Activated naive CD4-positive, alpha-beta T cell treated with Interleukin-2 at 50 U/mL for 16 hours (primary cell): ENCODE measurements around the gene BIRC7.

Source experiments
- DNase-seq: peaks from one replicate; pipeline ENCODE4 v3.0.0-alpha.2; 2020

The BIRC7 gene

DNA sequence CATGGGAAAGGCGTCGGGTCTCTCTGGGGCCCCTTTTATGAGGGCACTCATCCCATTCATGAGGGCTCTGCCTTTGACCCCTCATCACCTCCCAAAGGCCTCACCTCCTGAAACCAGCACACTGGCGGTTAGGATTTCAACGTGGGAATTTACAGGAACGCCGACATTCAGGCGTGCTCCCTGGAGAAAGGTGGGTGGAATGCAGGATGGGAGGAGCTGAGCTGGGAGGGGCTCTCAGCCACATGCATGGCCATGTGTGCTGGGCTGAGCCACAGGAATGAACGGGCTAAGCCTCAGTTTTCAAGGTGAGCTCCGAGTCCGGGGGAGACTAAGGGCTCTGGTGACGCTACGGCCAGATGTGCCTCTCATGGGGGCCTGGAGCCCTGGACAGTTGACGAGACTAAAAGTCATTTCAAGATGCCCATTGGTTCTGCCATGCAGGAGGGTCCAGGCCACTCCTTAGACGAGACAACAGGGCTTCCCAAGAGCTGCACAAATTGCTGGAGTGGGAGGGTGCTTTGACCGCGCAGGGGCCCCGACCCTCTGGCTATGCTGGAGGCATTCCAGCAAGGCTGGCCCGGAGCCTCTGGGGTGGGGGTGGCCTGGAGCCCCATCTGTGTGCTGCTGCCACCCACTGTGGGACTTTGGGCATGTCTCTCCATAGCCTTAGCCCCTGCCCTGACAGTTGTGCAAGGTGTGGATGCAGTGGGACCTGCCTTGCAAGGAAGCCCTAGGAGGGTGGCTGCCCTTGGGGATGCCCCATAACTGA is 33.1 kb downstream of the BIRC7 start:
- DNase-seq = no peak

- DNase-seq = no peak
Observed at GRCh38 chr20:63269724-63270123, 34.0 kb downstream of the BIRC7 start.

- DNase-seq = no peak
Observed at GRCh38 chr20:63270606-63271325, 35.1 kb downstream of the BIRC7 start.

- peak; percentile 94 for DNase-seq
Observed at GRCh38 chr20:63272105-63273058, 36.7 kb downstream of the BIRC7 start, which contains the start of gene ARFGAP1. Gene ARFGAP1 (plus strand): TSS chr20:63272813. CDS start chr20:63275581, 2,768 bp downstream.

DNA sequence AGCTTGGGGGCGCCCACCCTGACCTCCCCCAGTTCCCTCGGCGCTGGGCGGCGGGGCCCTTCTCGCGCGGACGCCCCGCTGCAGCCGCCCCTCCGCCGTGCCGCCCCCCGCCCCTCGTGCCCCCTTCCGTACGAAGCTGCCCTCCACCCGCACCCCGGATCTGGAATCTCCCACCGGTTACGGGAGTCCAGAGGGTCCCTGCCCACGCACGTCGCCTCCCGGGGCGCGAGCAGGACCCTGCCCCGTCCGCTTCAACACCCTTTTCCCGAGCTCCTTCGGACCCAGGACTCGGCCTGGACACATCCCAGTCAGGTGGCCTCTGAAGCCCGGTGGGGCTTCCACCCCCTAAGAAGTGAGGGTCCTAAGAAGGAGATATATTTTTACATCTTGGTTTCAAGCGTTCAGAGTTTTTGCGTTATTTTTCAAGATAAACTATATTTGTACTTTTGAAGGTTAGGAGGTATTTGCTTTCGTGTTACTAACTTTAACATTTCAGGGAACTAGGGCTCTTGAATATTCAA is 37.4 kb downstream of the BIRC7 start:
- no peak for DNase-seq

GRCh38 chr20:63273635-63274380 is 38.1 kb downstream of the BIRC7 start:
- no peak for DNase-seq

DNA sequence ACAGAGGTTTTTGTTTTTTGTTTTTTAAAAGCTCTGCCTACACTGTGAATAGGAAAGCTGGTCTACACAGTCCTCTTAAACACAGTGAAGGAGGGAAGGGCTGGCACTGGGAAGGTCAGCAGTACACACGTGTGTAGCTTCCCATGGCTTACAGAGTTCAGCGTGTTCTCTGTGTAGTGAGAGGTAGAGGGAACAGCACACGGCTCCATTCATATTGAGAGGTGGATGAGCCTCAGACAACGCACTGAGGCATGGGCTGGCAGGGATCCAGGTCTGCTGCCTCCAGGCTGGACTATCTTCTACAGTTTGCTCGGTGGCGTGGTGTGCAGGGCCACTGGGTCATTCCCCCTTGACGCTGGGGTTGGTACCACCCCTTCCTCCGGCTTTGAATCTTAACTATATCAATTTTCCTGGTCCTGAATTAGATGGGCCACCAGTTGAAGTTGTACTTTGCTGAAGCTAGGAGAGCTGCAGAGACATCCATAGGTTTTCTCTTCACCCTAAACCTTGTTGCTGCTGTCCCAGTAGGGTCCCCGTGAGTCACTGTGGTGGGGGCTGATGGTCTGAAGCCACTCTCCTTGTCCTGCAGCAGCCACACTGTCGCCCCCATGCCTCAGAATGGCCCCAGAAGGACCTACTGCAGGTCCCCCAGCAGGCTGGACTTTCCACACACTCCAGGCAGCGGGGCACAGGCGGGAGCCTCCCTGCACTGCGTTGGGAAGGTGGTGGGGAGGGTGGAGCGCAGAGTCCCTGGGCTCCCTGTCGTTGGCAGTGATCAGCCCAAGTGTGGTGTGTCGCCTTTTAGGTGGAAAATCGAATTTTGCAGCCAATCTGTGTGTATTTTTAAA is 38.9 kb downstream of the BIRC7 start:
- DNase-seq = no peak

GRCh38 chr20:63275825-63276224 is 40.1 kb downstream of the BIRC7 start:
- DNase-seq = no peak

DNA sequence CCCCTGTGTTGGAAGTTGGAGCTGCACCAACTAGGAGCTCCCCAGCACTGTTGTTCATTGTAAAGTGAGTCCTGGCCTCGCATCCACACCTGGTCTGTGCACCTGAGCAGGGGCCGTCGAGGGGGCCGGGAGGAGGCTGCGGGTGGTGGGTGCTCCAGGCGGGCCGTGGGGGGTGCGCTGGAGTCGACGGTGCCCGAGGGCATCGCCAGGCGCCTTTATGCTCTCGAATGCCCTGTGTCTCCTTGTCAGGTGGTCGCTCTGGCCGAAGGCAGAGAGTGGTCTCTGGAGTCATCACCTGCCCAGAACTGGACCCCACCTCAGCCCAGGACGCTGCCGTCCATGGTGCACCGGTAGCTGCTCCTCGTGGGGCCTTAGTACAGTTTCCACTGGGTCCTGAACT is 41.3 kb downstream of the BIRC7 start:
- DNase-seq = no peak

DNA sequence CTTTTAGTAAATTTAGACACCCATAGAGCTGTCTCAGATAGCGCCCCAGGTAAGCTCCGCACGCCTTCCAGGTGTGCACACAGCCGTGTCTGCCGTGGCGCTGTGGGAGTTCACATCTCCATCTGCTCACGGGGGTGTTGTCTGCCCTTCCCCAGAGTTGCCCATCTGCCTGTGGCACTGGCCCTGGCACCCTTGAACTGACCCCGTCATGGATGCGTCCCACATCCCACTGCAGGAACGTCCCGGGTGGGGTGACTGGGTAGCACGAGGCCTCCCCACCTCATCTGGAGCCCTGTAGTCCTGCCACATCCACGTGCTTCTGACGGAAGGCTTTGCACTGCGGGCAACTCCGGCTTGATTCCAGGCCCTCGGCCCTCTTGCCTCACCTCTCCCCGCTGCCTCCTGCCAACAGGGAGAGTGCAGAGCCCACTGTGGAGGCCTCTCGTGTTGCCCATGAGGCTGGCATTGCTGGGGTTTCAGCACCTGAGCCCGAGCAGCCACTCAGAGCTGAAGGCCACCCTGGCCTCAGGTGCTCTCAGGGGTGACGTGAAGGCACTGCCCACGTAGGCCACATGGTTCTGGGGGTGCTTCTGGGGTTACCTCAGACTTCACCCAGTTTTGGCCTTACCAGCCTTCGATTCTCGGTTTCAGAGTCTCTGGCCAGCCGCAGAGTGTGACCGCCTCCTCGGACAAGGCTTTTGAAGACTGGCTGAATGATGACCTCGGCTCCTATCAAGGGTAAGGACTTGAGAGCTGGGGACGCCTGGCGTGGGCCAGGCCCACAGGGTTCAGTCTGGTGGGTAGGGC is 42.0 kb downstream of the BIRC7 start:
- DNase-seq = no peak

DNA sequence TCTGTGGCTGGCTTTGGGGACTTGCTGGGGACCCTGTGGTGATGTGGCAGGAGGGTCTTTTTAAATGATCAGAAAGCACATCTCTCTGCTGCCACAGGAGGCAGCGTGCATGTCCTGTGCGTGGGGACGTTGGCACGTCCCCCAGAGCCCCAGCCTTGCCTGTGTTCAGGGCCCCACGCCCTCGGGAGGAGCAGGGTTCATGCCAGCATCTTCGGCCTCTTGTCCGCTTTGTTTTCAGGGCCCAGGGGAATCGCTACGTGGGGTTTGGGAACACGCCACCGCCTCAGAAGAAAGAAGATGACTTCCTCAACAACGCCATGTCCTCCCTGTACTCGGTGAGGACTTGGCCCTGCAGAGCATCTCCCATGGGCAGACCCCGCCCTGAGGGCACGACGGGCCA is 43.0 kb downstream of the BIRC7 start:
- no peak for DNase-seq

DNA sequence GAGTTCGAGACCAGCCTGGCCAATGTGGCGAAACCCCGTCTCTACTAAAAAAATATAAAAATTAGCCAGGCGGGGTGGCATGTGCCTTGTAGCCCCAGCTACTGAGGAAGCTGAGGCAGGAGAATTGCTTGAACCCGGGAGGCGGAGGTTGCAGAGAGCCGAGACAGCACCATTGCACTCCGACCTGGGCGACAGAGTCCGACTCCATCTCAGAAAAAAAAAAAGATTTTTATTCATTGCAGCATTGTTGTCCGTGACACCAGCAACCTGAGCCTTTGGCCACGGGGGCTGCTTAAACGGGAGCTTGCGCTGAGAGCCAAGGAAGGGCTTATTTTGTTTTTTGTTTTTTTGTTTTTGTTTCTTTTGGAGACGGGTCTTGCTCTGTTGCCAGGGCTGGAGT is 44.2 kb downstream of the BIRC7 start:
- no peak for DNase-seq

GRCh38 chr20:63280371-63280770 is 44.7 kb downstream of the BIRC7 start:
- no peak for DNase-seq

- no peak for DNase-seq
Observed at GRCh38 chr20:63280929-63281545, 45.3 kb downstream of the BIRC7 start.

- DNase-seq = no peak
Observed at GRCh38 chr20:63281742-63282665, 46.3 kb downstream of the BIRC7 start.

DNA sequence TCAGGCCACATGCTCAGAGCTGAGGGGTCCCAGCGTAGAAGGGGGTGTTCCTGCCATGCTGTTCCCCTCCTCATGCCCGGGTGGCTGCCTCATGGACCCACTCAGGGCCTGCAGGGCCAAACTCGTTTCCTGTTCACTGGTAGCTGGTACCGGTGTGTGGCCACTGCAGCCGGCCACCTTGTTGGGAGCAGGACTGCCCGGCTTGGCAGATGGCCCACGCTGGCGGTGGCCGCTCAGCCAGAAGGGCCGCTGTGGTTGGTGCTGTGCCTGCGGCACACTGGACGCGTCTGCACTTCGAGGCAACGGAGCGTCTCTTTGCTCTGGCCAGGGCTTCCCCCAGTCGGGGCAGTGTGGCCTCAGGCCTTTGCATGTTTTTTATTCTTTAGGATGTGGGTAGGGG is 47.2 kb downstream of the BIRC7 start:
- no peak for DNase-seq

GRCh38 chr20:63283397-63284082 is 47.8 kb downstream of the BIRC7 start:
- no peak for DNase-seq

DNA sequence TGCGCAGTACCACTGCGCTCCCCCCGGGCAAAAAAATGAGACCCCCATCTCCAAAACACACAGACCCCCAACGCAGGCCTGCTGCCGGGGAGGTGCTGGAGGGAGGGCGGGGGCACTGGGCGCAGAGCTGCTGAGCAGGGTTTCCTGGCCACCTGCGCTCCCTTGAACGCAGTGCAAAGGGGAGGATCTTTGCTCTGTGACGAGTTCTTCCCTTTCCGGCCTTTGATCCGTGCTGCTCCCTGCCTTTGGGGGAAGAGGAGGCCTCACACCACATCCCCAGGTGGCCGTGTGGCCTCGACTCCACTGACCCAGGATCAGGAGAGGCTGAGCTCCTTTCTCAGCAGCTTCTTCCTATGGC is 48.4 kb downstream of the BIRC7 start:
- DNase-seq = no peak
